ENCODE data around the gene PNLIPRP3.
"Not testable (repeated sequence)": the region's sequence is repeated elsewhere in the genome, so short reads cannot be mapped to it uniquely, and the experiment has no call there.

- TF ChIP-seq EZH2 (IDR thresholded peaks at IDR 0.05; ENCODE audit: insufficient read depth, low read length); CTCF (IDR thresholded peaks at IDR 0.05; ENCODE audit: insufficient read depth, low read depth, low read length): not testable (repeated sequence)
Observed at GRCh38 chr10:116393246-116393831, 34.3 kb upstream of the PNLIPRP3 start.

All from astrocyte (in vitro differentiated cells and primary cell).